ENCODE results near the gene MAP3K9. TPM values are rescaled to one million over a fixed set of nuclear protein-coding genes. Genes with fewer than 3 reads are reported as not detected.

Gene MAP3K9
- total and polyA plus RNA-seq, 2 donors (not counting 3 experiments of a cell fraction or from before 2014, with no cell fraction given) = 0.06 to 0.11 TPM

- BruUV-seq (replicated peaks) = no TSS peak
- DNase-seq (ENCODE audit: low read depth, low spot score) (no peak), FAIRE-seq (no peak)
- TF ChIP-seq POLR2A (IDR thresholded peaks at IDR 0.05; ENCODE audit: low read depth, low read length) (no peak), GATA2 (IDR thresholded peaks at IDR 0.05; ENCODE audit: insufficient read depth, insufficient read length, low read depth, low read length) (no peak), FOS (IDR thresholded peaks at IDR 0.05; ENCODE audit: borderline replicate concordance, insufficient read depth, low read length) (no peak), MYC (IDR thresholded peaks at IDR 0.05; ENCODE audit: low read depth, low read length) (no peak), JUN (IDR thresholded peaks at IDR 0.05; ENCODE audit: borderline replicate concordance, insufficient read depth, insufficient read length, low read depth) (no peak), POLR2AphosphoS5 (IDR thresholded peaks at IDR 0.05; ENCODE audit: insufficient read depth, low read depth, low read length) (no peak), EZH2 (IDR thresholded peaks at IDR 0.05; ENCODE audit: borderline replicate concordance, low read depth, low read length, severe bottlenecking) (no peak)
- TF ChIP-seq, protein P1, sequence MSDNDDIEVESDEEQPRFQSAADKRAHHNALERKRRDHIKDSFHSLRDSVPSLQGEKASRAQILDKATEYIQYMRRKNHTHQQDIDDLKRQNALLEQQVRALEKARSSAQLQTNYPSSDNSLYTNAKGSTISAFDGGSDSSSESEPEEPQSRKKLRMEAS (IDR thresholded peaks at IDR 0.05; ENCODE audit: insufficient read depth, insufficient read length) = no peak
- TF ChIP-seq, protein P2, sequence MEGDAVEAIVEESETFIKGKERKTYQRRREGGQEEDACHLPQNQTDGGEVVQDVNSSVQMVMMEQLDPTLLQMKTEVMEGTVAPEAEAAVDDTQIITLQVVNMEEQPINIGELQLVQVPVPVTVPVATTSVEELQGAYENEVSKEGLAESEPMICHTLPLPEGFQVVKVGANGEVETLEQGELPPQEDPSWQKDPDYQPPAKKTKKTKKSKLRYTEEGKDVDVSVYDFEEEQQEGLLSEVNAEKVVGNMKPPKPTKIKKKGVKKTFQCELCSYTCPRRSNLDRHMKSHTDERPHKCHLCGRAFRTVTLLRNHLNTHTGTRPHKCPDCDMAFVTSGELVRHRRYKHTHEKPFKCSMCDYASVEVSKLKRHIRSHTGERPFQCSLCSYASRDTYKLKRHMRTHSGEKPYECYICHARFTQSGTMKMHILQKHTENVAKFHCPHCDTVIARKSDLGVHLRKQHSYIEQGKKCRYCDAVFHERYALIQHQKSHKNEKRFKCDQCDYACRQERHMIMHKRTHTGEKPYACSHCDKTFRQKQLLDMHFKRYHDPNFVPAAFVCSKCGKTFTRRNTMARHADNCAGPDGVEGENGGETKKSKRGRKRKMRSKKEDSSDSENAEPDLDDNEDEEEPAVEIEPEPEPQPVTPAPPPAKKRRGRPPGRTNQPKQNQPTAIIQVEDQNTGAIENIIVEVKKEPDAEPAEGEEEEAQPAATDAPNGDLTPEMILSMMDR (IDR thresholded peaks at IDR 0.05; ENCODE audit: extremely low read depth in 1 of 2, insufficient read depth in 1 of 2, low read depth in 1 of 2, low read length in 2 of 2) = no peak
- Histone ChIP-seq H3K27me3 (ENCODE audit: control insufficient read depth in 2 of 2, insufficient read depth in 2 of 2, low read length in 2 of 2) (no peaks in the 10 kb centered on the region), H3K4me1 (ENCODE audit: control insufficient read depth, extremely low read depth, insufficient read depth, low read length) (no peaks in the 10 kb centered on the region), H2AFZ (ENCODE audit: low read depth, low read length) (no peak overlapping the region), H4K20me1 (replicated peaks; ENCODE audit: control insufficient read depth, extremely low read depth, insufficient read depth, low read length) (no peaks in the 10 kb centered on the region), H3K9me1 (replicated peaks; ENCODE audit: control insufficient read depth, extremely low read depth, insufficient read depth, low read length) (no peaks in the 10 kb centered on the region), H3K4me3 (replicated peaks in 1 of 3; ENCODE audit: insufficient read depth in 1 of 3, low read depth in 1 of 3, low read length in 3 of 3) (no peak overlapping the region), H3K4me2 (ENCODE audit: insufficient read depth, low read length) (no peak overlapping the region), H3K79me2 (ENCODE audit: control insufficient read depth, insufficient read depth, low read length) (no peaks in the 10 kb centered on the region), H3K36me3 (ENCODE audit: control insufficient read depth in 2 of 2, extremely low read depth in 1 of 2, insufficient read depth in 2 of 2, low read length in 2 of 2) (no peaks in the 10 kb centered on the region), H3K9me3 (replicated peaks; ENCODE audit: control insufficient read depth, insufficient read depth, low read length) (no peaks in the 10 kb centered on the region), H3K27ac (ENCODE audit: insufficient read depth, low read depth, low read length) (no peak overlapping the region), H3K9ac (replicated peaks; ENCODE audit: extremely low read depth, insufficient read depth, low read length) (no peak overlapping the region)
- intact Hi-C loops (cut with micrococcal nuclease) = no loop called here
- dilution Hi-C loops (cut with MboI; ENCODE audit: extremely low pct_ligation_motif_present, low sequenced_read_pairs) = no loop called here
- POLR2A ChIA-PET = no interaction called here
- CTCF ChIA-PET = no interaction called here
Measured at GRCh38 chr14:70730393-70730792, 78.9 kb downstream of the MAP3K9 start.
